HCT116 (cell line): Measurements from ENCODE around the gene COL19A1. TPM values are rescaled to one million over a fixed set of nuclear protein-coding genes. Genes with fewer than 3 reads are reported as not detected.

ENCODE experiments used
- ATAC-seq: fragments of 200-7000 bp; cut with Tn5 transposase; 2 replicates; pipeline ENCODE4 v1.9.1; 2020; ENCODE audit warnings: mild to moderate bottlenecking, moderate library complexity
- BruUV-seq: library from RNA; stranded (reverse); fragments of 400-500 nt; replicated peaks from 2 replicates; lab custom pipeline; 2021; lab: Mats Ljungman, UMichigan
- CTCF ChIA-PET: fragments of 300-600 bp; sonication (Branson Sonifier 250); formaldehyde crosslinking; loops from one replicate; lab custom pipeline; 2021; ENCODE audit warnings: antibody characterized with exemption; lab: Charles Lee
- POLR2A ChIA-PET: fragments of 300-600, 350-600 bp; sonication (Branson Sonifier 250); formaldehyde crosslinking; loops from one replicate; lab custom pipeline; 2021; ENCODE audit warnings: antibody characterized with exemption; lab: Charles Lee
- RAD21 ChIA-PET, 2 experiments: fragments of 300-600 bp; sonication (Branson Sonifier 250); formaldehyde crosslinking; loops; one replicate each; lab custom pipeline; 2023; ENCODE audit warnings: low total read pairs in 2 of 2; ENCODE audit not compliant: uncharacterized antibody in 2 of 2, unreplicated experiment in 2 of 2, low non-redundant PET in 1 of 2; lab: Charles Lee
- DNase-seq: peaks from one replicate; pipeline ENCODE4 v3.0.0-alpha.2; 2010; ENCODE audit warnings: low read depth, low spot score
- H2AFZ ChIP-seq: fragments of 200-600 bp; shearing (Covaris generic), sonication (generic); 2 replicates; pipeline ENCODE4 v1.6.1; 2017; ENCODE audit warnings: low read depth, mixed run types, mixed read lengths, antibody characterized with exemption, low read length; ENCODE audit not compliant: poor library complexity, severe bottlenecking
- H3K27ac ChIP-seq: 2 replicates; pipeline ENCODE4 v1.5.1; 2012; ENCODE audit warnings: low read depth, low read length
- H3K27me3 ChIP-seq: fragments of 200-600 bp; sonication (generic); 2 replicates; pipeline ENCODE4 v1.6.1; 2016; ENCODE audit warnings: mixed run types, low read length, mixed read lengths; ENCODE audit not compliant: insufficient read depth
- H3K36me3 ChIP-seq, 2 experiments: fragments of 200-500 bp in 1 of 2; fragments of 200-600 bp in 1 of 2; sonication (Bioruptor generic) in 1 of 2; sonication (generic) in 1 of 2; 2 replicates each; pipeline versions ENCODE4 v1.5.1 to v1.6.1; 2014 to 2016; ENCODE audit warnings: low read length in 2 of 2, inconsistent platforms in 1 of 2, mixed read lengths in 1 of 2, mixed run types in 1 of 2; ENCODE audit not compliant: insufficient read depth in 2 of 2, control insufficient read depth in 1 of 2
- H3K4me1 ChIP-seq, 2 experiments: fragments of 200-600 bp in 1 of 2; sonication (generic) in 1 of 2; 2 replicates each; pipeline versions ENCODE4 v1.5.1 to v1.6.1; 2012 to 2017; ENCODE audit warnings: low read length in 2 of 2, inconsistent platforms in 1 of 2, mild to moderate bottlenecking in 1 of 2, mixed read lengths in 1 of 2, mixed run types in 1 of 2, moderate library complexity in 1 of 2; ENCODE audit not compliant: insufficient read depth in 2 of 2, control insufficient read depth in 1 of 2
- H3K4me2 ChIP-seq: fragments of 200-600 bp; sonication (generic); 2 replicates; pipeline ENCODE4 v1.6.1; 2017; ENCODE audit warnings: mixed run types, low read length, mixed read lengths
- H3K4me3 ChIP-seq, 2 experiments: fragments of 200-600 bp in 1 of 2; sonication (generic) in 1 of 2; replicated peaks in 1 of 2; 2 replicates each; pipeline ENCODE4 v1.5.1; 2011 to 2016; ENCODE audit warnings: low read length in 2 of 2, control low read depth in 1 of 2, low read depth in 1 of 2, mild to moderate bottlenecking in 1 of 2, mixed read lengths in 1 of 2, mixed run types in 1 of 2
- H3K79me2 ChIP-seq: fragments of 200-600 bp; sonication (generic); 2 replicates; pipeline ENCODE4 v1.6.1; 2017; ENCODE audit warnings: mild to moderate bottlenecking, mixed run types, low read length, moderate library complexity, mixed read lengths; ENCODE audit not compliant: insufficient read depth
- H3K9ac ChIP-seq: fragments of 200-600 bp; sonication (generic); 2 replicates; pipeline ENCODE4 v1.6.1; 2016; ENCODE audit warnings: low read length, mixed read lengths
- H3K9me2 ChIP-seq: fragments of 200-600 bp; sonication (generic), shearing (Covaris generic); 2 replicates; pipeline ENCODE4 v1.6.1; 2017; ENCODE audit warnings: mixed run types, mild to moderate bottlenecking, moderate library complexity; ENCODE audit not compliant: insufficient read depth
- H3K9me3 ChIP-seq, 2 experiments: fragments of 200-500 bp in 1 of 2; fragments of 200-600 bp in 1 of 2; sonication (Bioruptor generic) in 1 of 2; sonication (generic) in 1 of 2; 2 replicates each; pipeline ENCODE4 v1.6.1; 2014 to 2017; ENCODE audit warnings: low read length in 2 of 2, mixed read lengths in 2 of 2, inconsistent platforms in 1 of 2, low read depth in 1 of 2, mild to moderate bottlenecking in 1 of 2, mixed run types in 1 of 2, moderate library complexity in 1 of 2; ENCODE audit not compliant: control insufficient read depth in 1 of 2, insufficient read depth in 1 of 2
- H4K20me1 ChIP-seq: fragments of 200-600 bp; sonication (generic), shearing (Covaris generic); 2 replicates; pipeline ENCODE4 v1.6.1; 2017; ENCODE audit warnings: mixed run types, mild to moderate bottlenecking, moderate library complexity; ENCODE audit not compliant: insufficient read depth
- CBX3 ChIP-seq: IDR thresholded peaks from 2 replicates; pipeline ENCODE4 v1.6.1; 2012; ENCODE audit warnings: low read depth
- CEBPB ChIP-seq: IDR thresholded peaks from 2 replicates; pipeline ENCODE4 v1.6.1; 2012; ENCODE audit warnings: low read depth
- ELF1 ChIP-seq: IDR thresholded peaks from 2 replicates; pipeline ENCODE4 v1.6.1; 2012; ENCODE audit warnings: low read depth, borderline replicate concordance
- EZH2 ChIP-seq: fragments of 200-600 bp; sonication (generic); IDR thresholded peaks from 2 replicates; pipeline ENCODE4 v1.6.1; 2017; ENCODE audit warnings: antibody characterized with exemption, mixed run types
- EZH2phosphoT487 ChIP-seq: fragments of 200-600 bp; IDR thresholded peaks from 2 replicates; pipeline ENCODE4 v1.6.1; 2018; ENCODE audit warnings: antibody characterized with exemption, borderline replicate concordance
- JUND ChIP-seq: IDR thresholded peaks from 2 replicates; pipeline ENCODE4 v1.6.1; 2012
- POLR2A ChIP-seq: IDR thresholded peaks from 2 replicates; pipeline ENCODE4 v1.7.0; 2011; ENCODE audit warnings: borderline replicate concordance; ENCODE audit not compliant: insufficient read depth, insufficient read length; ENCODE audit errors: extremely low read depth
- RAD21 ChIP-seq: IDR thresholded peaks from 2 replicates; pipeline ENCODE4 v1.6.1; 2012; ENCODE audit warnings: low read depth, mild to moderate bottlenecking
- REST ChIP-seq: IDR thresholded peaks from 2 replicates; pipeline ENCODE4 v1.6.1; 2012; ENCODE audit warnings: low read depth
- SIN3A ChIP-seq: IDR thresholded peaks from 2 replicates; pipeline ENCODE4 v1.6.1; 2012; ENCODE audit warnings: low read depth
- SRF ChIP-seq: IDR thresholded peaks from 2 replicates; pipeline ENCODE4 v1.6.1; 2012; ENCODE audit warnings: low read depth
- TCF7L2 ChIP-seq: IDR thresholded peaks from 2 replicates; pipeline ENCODE4 v1.7.0; 2011; ENCODE audit warnings: borderline replicate concordance, inconsistent platforms; ENCODE audit not compliant: insufficient read depth, insufficient read length; ENCODE audit errors: extremely low read depth
- YY1 ChIP-seq: IDR thresholded peaks from 2 replicates; pipeline ENCODE4 v1.6.1; 2011; ENCODE audit warnings: low read length, low read depth, moderate library complexity, mild to moderate bottlenecking; ENCODE audit not compliant: insufficient replicate concordance; ENCODE audit errors: extremely low read depth
- ZBTB33 ChIP-seq: IDR thresholded peaks from 2 replicates; pipeline ENCODE4 v1.6.1; 2011; ENCODE audit warnings: mild to moderate bottlenecking, low read length, moderate library complexity; ENCODE audit not compliant: insufficient replicate concordance; ENCODE audit errors: extremely low read depth
- ZFX ChIP-seq: fragments of 450-650 bp; IDR thresholded peaks from 2 replicates; pipeline ENCODE4 v1.6.1; 2017
- ZNF274 ChIP-seq: fragments of 200-500 bp; sonication (Bioruptor generic); IDR thresholded peaks from 2 replicates; pipeline ENCODE4 v1.6.1; 2014; ENCODE audit warnings: mild to moderate bottlenecking, low read depth, low read length, inconsistent platforms
- intact Hi-C: fragments of 100-400 bp; cut with micrococcal nuclease; formaldehyde crosslinking; loops from 2 replicates; pipeline ENCODE4 v1.10.0; 2022
- total RNA-seq: library from RNA; stranded (reverse); gene quantifications from one replicate; pipeline ENCODE4 v1.2.1, GENCODE V29; 2021; ENCODE audit not compliant: unreplicated experiment

COL19A1 gene
- total RNA-seq, 1 experiment from 2014 or later: not detected

GRCh38 chr6:69973763-69974162 lies 107.4 kb downstream of the COL19A1 start:
- Histone ChIP-seq H3K36me3 (no peaks in the 10 kb centered on the region), H2AFZ (no peak overlapping the region), H3K4me1 (no peaks in the 10 kb centered on the region), H3K27me3 (peaks cover 6% of the 10 kb centered on the region; the same call in 1 of the 2 replicates), H3K79me2 (no peaks in the 10 kb centered on the region), H3K9me3 (no peaks in the 10 kb centered on the region), H3K9me2 (no peaks in the 10 kb centered on the region), H3K4me3 (no peak overlapping the region), H3K4me2 (no peak overlapping the region), H4K20me1 (no peaks in the 10 kb centered on the region), H3K27ac (no peak overlapping the region), H3K9ac (no peak overlapping the region)
- ATAC-seq: no peak
- DNase-seq: no peak
- POLR2A ChIA-PET: no interaction called here
- RAD21 ChIA-PET: no interaction called here
- TF ChIP-seq ZNF274: no peak
- TF ChIP-seq ZFX: no peak
- no peak for TF ChIP-seq CEBPB
- no peak for TF ChIP-seq TCF7L2
- no peak for TF ChIP-seq RAD21
- no peak for TF ChIP-seq CBX3
- no peak for TF ChIP-seq REST
- no peak for TF ChIP-seq ELF1
- no peak for TF ChIP-seq YY1
- TF ChIP-seq JUND: no peak
- no peak for TF ChIP-seq ZBTB33
- no peak for TF ChIP-seq SRF
- TF ChIP-seq POLR2A: no peak
- no peak for TF ChIP-seq EZH2phosphoT487
- no peak for TF ChIP-seq SIN3A
- no peak for TF ChIP-seq EZH2
- CTCF ChIA-PET: no interaction called here
- intact Hi-C loops: no loop called here
- no TSS peak for BruUV-seq
